CD1c-positive myeloid dendritic cell (primary cell): Measurements from ENCODE around the gene RSPH1.
"Not testable (repeated sequence)": the region's sequence is repeated elsewhere in the genome, so short reads cannot be mapped to it uniquely, and the experiment has no call there.

Source experiments
- DNase-seq: peaks from one replicate; pipeline ENCODE4 v3.0.0-alpha.2; 2016; ENCODE audit errors: extremely low spot score

The RSPH1 gene

DNA sequence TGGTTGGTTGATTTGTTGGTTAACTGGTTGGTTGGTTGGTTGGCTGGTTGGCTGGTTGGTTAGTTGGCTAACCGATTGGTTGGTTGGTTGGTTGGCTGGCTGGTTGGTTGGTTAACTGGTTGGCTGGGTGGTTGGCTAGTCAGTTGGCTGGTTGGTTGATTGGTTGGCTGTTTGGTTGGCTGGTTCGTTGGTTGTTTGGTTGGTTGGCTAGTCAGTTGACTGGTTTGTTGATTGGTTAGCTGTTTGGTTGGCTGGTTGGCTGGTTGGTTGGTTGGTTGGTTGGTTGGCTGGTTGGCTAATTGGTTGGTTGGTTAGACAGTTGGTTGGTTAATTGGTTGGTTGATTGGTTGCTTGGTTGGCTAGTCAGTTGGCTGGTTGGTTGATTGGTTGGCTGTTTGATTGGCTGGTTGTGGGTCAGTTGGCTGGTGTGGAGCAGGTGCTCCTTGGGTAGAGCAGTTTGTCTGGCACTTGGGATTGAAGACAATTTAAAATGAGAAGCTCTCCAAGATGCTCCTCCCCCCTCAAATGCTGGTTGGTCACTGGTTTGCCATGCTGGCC lies 6.9 kb downstream of the RSPH1 start:
- DNase-seq: no peak

DNA sequence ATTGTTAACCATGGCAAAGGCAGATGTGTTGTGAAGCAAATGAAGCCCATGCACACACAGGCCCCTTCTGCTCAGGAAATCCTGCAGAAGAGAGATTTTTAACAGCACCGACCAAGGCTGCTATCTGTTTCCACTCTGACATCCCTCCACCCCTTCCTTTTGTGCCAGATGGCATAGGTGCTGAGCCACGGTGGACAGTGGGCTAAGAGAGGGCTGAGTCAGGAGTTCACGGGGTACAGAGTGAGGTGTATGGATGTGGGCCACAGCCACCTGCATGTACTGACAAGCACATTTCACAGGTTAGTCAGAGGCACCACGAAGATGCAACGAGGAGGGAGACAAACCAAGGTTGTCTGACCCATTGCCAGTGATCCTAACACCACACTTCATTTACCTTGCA lies 9.5 kb downstream of the RSPH1 start:
- no peak for DNase-seq

DNA sequence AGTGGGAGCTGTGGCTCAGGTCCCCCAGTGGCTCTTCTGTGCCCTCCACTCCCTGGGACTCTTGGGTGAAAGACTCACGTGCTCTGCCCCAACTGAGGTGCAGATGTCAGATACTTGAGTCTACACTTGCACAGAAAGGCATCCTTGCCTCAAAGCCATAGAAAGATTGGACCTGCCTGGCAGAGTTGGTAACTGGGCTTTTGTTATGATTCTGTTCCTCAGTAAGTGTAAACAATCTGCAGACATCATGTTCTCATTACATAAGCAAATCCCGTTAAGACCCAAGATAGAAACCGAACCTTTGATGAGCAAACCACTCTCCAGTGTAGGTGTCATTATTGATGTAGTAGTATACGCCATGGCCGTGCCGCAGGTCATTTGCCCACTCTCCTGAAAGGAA lies 10.0 kb downstream of the RSPH1 start:
- DNase-seq: no peak

DNA sequence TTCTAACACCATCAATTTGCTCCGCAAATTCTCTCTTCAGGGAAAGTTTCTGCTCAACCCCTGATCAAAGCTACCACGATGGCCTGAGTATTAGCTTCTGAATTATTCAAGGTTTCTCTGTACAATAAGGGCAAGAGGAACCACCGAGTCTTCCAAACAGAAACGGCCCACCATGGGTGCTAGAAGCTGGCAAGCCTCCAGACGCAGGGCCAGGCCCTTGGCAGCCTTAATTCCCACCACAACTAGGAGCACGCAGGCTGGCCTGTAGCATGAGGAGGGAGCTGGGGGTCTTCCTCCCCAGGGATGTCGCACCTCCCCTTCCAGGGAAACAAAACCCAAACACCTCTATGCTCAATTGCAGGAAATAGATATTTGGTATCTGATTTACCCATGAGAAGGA lies 11.1 kb downstream of the RSPH1 start:
- DNase-seq: no peak

DNA sequence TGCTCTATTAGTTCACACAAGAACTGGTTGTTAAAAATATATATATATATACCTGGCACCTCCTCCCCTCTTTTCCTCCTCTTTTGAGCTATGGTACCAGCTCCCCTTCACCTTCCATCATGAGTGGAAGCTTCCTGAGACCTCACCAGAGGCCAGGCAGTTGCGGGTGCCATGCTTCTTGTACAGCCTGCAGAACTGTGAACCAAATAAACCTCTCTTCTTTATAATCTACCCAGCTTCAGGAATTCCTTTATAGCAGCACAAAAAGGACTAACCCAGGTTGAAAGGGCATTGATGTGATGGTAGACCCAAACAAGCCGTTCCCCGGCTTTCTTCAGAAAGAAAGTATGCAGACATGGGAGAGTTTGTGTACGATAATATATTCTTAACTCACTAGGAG lies 14.9 kb downstream of the RSPH1 start:
- no peak for DNase-seq

DNA sequence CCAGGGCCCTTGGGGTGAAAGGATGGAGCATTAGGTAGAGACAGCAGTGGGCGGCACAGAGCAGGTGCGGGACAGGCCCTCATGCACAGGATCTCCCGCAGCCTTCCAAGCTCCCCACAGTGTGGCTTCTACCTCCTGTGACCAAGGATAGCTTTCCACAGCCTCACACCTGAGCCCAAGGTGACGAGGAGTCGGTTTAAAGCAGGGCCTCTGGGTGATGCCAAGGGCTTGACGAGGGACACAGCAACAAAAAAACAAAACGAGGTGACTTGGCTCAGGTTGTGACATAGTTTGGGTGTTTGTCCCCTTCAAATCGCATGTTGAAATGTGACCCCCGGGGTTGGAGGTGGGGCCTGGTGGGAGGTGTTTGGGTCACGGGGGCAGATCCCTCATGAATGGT lies 15.3 kb downstream of the RSPH1 start:
- no peak for DNase-seq

DNA sequence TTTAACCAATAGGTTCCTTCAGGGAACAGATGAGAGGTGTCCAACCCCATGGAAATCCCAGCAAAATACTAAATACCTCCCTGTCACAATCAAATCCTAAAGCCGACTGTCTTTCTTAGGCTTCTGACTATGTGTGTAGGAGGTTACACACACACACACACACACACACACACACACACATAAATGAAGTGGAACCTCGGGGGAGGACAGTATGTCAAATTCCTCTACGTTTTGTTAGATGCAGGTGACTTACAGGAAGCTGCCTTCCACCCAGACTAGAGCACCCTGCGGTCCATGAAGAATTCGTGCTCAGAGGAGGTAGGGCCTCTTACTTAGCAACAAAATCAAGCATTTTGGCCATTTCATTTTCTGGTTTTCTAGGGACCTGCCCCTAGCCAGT lies 16.4 kb downstream of the RSPH1 start:
- no peak for DNase-seq

DNA sequence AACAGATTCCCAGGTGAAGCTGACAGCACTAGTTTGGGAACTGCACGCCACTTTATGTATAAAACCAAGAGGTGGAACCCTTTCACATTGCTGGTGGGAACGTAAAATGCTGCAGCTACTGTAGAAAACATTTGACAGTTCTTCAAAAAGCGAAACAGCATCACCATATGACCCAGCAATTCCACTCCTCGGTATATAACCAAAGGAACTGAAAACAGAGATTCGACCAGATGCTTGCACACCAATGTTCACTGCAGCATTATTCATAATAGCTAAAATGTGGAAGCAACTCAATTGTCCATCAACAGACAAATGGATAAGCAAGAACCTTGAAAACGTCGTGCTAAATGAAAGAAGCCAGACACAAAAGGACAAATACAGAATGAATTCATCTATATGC lies 17.5 kb downstream of the RSPH1 start:
- DNase-seq: no peak

DNA sequence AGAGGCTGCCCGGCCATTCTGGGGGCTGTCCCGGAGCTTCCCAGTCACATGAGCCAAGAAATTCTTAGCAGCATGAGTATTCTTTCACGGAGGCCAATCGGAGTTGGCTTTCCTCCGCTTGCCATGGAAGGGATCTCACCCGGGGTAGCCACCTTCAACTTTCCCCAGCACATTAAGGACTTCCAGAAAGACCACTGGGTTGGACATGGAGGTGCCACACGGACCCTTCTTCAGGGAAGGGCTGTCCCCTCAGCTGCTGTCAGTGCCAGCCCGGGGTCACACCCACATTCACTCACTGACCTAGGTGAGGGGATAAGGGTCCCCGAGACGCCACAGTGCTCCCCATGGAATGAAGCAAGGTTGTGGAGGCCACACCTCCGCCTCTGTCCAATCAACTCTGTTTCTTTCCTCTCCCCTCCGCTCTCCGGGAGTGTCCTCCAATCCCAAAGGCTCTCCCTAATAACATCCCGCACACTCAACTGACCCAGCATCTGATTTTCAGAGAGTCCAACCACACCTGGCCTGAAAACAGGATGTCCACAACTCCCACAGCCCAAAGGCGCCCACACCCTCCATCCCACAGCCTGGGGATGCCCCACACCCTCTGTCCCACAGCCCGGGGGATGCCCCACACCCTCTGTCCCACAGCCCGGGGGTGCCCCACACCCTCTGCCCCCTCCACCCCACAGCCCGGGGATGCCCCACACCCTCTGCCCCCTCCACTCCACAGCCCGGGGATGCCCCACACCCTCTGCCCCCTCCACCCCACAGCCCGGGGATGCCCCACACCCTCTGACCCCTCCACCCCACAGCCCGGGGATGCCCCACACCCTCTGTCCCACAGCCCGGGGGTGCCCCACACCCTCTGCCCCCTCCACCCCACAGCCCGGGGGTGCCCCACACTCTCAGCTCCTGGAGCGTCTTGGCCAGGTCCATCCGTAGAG lies 19.4 kb downstream of the RSPH1 start:
- no peak for DNase-seq

DNA sequence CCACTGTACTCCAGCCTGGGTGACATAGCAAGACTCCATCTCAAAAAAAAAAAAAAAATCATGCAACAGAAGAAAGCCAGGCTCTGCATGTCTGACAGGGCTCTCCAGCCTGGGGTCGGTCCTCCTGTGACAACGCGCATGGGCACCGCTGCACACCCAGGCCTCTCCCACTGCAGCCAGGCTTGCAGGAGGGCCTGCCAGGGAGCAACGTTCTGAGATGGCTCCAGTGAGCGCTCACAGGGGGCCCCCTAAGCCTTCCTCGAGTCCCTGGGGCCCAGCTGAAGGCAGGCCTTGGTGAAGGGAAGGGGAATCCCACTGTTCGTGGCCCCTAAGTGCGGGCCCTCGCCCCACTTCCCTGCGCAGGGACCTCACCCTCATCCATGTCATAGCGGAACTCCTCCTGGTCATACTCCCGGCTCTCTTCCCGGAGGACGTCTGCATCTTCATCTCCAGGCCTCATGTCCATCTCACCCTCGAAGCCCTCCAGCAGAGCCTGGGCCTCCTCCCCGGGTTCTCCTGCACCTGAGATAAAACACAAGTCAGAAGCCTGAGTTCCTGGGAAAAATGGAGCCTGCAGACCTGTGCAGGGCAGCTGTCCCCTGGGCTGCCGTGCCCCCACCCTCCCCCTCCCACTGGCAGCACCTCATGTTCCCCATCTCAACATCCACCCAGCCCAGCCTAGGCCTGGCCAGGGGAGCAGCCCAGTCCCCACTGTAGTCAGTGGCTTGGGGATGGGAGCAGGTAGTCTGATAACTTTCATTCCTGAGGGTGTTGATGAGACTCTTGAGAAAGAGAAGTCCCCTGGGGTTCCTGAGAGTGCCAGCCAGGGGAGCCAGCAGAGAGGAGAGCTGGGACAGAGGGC lies 20.3 kb downstream of the RSPH1 start:
- DNase-seq: no peak

DNA sequence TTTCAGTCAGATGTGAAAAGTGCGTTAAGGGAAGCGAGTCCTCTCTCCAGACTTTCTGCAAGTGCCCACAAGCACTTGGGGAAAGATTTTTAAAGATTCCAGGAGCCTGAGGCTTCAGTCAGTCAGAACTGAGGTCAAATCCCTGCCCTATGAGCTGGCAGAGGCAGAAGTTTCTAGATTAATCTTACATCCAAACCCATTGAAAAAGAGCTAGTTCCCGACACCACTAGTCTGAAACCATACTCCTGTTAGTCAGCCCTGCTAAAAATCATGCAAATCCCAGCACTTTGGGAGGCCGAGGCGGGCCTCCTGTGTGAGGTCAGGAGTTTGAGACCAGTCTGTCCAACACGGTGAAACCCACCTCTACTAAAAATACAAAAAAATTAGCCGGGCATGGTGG lies 21.0 kb downstream of the RSPH1 start:
- no peak for DNase-seq

DNA sequence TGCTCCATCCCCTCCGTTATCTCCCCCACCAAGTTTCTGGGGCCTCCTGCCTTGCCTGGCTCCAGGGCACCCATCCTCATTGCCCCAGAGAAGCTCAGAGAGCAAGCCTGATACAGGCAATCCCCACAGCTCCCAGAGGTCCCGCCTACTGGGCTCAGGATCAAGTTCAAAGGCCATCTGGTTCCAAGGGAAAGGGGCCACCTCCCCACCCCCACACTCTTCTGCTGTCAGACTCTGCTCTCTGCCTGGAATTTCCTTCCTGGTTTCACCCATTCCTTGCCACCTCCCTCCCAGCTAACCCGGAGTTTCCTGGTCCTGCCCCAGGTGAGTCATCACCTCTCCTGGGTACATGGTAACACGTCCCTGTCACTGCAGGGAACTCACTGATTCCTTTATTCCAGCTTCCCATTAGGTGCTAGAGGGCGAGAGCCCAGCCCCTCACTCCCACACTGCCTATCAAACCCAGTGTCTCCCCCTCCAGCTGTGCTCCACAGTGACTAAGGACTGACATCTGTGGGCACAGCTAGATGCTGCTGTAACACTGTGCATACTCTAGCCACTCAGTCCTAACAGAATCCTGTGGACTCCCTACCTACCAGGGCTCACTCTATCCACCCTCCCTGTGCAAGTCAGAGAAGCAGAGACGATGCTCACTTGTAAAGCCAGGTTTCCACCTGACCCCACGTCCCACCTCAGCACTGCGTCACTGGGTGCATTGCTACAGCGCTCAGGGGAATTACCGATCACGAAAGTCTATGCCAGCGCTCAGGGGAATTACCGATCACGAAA lies 21.8 kb downstream of the RSPH1 start:
- no peak for DNase-seq

DNA sequence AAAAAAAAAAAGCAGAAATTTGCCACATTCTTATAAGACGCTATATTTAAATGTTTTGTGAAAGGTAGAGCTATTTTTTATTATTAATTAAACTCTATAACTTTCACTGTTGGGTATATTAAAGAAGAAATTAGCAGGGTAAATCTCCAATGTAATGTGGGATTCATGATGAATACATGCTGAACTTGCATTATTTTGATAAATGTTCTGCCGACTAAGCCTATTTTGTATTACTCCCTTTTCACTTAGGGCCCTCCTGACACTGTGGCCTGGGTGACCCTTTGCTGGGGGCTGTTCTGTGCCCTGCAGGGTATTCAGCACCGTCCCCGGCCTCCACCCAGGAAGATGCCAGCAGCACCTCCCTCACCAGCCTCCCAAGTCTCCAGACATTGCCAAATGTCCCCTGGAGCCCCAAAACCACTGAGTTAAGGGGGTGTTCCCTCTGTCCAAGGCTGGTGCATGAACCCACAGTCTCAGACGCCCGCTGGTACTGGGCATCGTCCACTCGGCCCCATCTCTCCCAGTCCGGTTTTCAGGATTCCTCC lies 22.5 kb downstream of the RSPH1 start:
- no peak for DNase-seq

DNA sequence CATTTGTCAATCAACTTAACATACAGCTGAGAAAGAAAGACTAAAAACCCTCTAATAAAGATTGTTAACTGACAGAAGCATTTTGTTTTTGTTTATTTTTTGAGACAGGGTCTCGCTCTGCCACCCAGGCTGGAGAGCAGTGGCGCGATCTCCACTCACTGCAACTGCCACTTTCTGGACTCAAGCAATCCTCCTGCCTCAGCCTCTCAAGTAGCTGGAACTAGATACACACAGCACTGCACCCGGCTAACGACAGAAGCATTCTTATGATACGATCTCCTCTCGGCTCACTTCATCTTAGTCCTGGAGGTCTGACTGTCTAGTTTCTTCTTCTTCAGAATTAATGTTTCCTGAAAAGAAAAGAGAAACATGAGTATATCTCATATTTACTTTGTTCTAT lies 23.5 kb downstream of the RSPH1 start:
- no peak for DNase-seq

DNA sequence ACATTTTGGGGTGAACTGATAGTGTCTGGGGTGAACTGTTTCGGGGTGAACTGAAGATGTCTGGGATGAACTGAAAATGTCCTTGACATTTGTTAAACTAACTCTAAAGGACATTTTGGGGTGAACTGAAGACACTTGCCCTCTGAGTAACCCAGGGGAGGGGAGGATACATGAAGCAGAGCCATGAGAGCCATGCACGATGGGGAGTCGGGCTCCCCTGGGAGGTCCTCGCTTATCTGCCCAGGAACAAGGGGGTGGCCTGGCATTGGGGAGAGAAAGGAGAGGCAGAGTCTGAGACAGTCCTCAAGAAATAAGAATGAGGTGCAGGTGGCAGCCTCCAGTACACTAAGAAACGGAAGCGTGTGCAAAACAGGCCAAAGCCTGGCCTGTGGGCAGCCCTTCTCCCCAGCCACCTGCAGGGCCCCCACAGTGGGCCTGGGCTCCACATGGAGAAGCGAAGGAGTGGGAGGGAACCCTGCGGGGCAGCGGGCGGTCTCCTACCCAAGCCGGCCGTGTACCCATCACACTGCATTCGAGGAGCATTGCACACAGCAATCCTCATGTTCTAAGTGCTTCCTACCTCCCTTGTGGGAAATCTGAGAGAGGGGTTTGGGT lies 24.2 kb downstream of the RSPH1 start:
- DNase-seq: no peak

DNA sequence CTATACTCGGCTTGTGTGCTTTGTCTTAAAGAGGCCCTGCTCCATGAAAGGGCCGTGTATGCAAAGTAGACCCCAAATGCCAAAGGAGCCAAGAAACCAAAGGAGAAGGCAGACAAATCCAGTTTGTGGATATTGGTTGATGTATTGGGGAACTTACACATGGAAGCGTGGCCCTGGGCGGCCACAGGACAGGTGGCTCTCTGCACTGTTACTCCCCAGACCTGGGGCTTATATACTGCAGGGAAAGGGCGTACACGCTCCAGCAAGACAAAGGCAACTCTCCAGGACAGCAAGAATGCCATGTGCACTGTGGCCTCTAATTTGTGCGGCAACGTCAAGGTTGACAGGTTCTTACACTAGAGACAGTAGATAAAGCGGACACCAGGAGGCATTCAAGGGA lies 24.8 kb downstream of the RSPH1 start:
- DNase-seq: no peak

DNA sequence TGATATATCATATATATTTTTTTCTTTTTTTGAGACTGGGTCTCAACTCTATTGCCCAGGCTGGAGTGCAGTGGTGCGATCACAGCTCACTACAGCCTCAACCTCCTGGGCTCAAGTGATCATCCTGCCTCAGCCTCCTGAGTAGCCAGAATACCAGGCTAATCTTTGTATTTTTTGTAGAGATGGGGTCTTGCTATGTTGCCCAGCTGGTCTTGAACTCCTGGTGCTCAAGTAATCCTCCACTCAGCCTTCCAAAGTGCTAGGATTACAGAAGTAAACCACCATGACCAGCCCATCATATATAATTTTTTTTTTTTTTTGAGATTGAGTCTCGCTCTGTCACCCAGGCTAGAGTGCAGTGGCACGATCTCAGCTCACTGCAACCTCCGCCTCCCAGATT lies 26.3 kb downstream of the RSPH1 start:
- not testable (repeated sequence) for DNase-seq

DNA sequence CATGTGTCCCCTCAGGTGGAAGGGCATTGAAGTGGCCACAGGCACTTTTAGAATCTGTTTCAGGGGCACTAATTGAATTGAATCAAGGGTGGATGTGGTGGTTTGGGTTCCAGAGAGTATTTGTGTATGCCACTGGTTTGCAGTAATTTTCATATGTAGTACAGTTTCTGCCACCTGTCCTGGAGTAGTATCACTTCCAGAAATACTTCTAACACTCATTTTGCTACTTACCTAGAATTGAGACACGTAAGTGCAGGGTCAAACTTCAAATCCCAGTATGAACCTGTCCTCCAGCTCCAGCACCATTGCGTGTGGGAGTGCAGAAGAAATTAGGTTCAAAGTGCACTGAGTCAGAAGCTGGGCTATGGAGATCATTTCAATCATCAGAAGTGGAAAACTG lies 26.8 kb downstream of the RSPH1 start:
- no peak for DNase-seq

DNA sequence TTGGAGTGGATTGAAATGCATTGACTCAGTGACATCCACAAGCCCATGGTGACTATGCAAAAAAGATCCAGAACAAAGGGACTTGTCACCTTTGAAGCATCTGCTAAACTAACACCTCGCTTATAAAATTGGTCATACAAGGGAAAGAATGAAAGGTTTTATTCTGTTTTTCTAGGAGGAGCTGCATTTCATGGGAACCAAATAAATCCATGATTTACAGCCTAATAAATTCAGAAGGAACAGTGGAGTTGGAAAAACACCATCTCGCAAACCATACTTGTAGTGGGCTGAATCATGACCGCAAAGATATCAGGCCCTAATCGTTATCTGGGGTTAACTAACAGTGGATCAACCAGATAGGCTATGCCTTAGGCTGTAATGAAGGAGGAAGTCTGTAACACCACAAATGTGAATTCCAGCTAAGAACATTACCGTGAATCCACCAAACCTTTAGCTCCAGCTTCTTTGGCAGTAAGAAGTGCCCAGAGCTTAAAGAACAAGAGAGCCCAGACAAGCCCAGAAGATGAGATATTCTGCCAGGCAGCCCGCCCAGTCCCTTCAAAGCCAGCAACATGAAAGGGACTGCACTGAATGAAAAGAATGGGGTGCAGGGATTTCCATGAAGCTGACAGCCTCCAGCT lies 27.4 kb downstream of the RSPH1 start:
- no peak for DNase-seq

DNA sequence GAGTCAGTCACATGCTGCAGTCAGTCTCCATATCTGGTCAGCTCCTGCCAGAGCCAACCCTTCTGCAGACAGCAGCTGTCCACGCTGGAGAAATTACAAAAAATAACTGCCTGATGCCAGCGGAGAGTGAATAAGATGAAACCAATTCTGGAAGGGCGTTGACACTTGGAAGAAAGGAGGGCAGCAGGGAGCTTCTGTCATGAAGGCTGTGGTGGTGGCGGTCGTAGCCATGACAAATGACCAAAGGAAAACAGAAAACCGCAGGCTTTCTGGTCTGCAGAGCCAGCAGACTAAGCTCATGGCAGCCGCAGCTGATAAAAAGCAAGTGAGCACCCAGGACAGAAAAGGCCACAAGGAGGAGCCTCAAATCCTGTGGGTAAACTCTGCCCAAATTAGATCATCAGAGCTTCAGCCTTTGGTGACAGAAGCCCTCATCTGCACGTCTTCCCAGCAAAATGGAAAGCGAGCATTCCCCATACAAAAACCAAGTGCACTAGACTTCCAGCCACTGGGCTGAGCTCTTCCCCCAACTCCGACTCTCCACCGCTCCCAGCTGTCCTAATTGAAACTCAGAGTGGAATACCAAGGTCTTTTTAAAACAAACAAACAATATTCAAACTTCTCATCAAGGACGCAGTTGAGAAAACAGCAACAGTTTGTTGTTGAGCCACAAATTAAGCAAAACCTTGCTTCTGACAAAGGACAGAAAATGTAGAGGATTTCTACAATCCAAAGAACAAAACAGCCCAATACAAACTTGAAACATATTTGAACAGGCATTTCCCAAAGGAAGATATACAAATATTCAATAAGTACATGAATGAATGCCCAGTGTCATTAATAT lies 28.7 kb downstream of the RSPH1 start:
- peak; percentile 45 for DNase-seq
